Panc1 (cell line): Measurements from ENCODE around the gene CD58. TPM values are rescaled to one million over a fixed set of nuclear protein-coding genes. Genes with fewer than 3 reads are reported as not detected.

ENCODE experiments used
- ATAC-seq: fragments of 200-7000 bp; cut with Tn5 transposase; 2 replicates; pipeline ENCODE4 v1.9.1; 2020; ENCODE audit warnings: mild to moderate bottlenecking, moderate library complexity
- BruUV-seq: library from RNA; stranded (reverse); fragments of 400-500 nt; replicated peaks from 2 replicates; lab custom pipeline; 2021; lab: Mats Ljungman, UMichigan
- CTCF ChIA-PET: fragments of 300-600 bp; sonication (Branson Sonifier 250); formaldehyde crosslinking; loops from one replicate; lab custom pipeline; 2022; ENCODE audit warnings: antibody characterized with exemption; lab: Charles Lee
- POLR2A ChIA-PET: fragments of 300-600 bp; sonication (Branson Sonifier 250); formaldehyde crosslinking; loops from one replicate; lab custom pipeline; 2022; ENCODE audit warnings: antibody characterized with exemption; lab: Charles Lee
- DNase-seq: peaks from one replicate; pipeline ENCODE4 v3.0.0-alpha.2; 2010; ENCODE audit warnings: low read depth, low spot score
- H3K27ac ChIP-seq: 2 replicates; pipeline ENCODE4 v1.5.1; 2011; ENCODE audit warnings: mild to moderate bottlenecking, low read length, inconsistent platforms
- H3K27me3 ChIP-seq: fragments of 200-500 bp; sonication (Bioruptor generic); 2 replicates; pipeline ENCODE4 v1.6.0; 2014; ENCODE audit warnings: low read length, inconsistent platforms; ENCODE audit not compliant: control insufficient read depth, insufficient read depth
- H3K36me3 ChIP-seq: fragments of 200-500 bp; sonication (Bioruptor generic); 2 replicates; pipeline ENCODE4 v1.5.1; 2014; ENCODE audit warnings: inconsistent platforms, mild to moderate bottlenecking, low read length, moderate library complexity; ENCODE audit not compliant: control insufficient read depth, insufficient read depth
- H3K4me1 ChIP-seq: 2 replicates; pipeline ENCODE4 v1.5.1; 2011; ENCODE audit warnings: inconsistent platforms, mild to moderate bottlenecking, low read length, moderate library complexity; ENCODE audit not compliant: control insufficient read depth, insufficient read depth
- H3K4me3 ChIP-seq, 2 experiments: 2 replicates each; pipeline ENCODE4 v1.5.1; 2011 to 2012; ENCODE audit warnings: low read depth in 2 of 2, low read length in 2 of 2, mild to moderate bottlenecking in 2 of 2, inconsistent platforms in 1 of 2, moderate library complexity in 1 of 2
- H3K9me3 ChIP-seq: fragments of 200-500 bp; sonication (Bioruptor generic); 2 replicates; pipeline ENCODE4 v1.5.1; 2014; ENCODE audit warnings: low read depth, mild to moderate bottlenecking, inconsistent platforms, low read length, moderate library complexity; ENCODE audit not compliant: control insufficient read depth, insufficient read depth
- CTCF ChIP-seq: fragments of 450-650 bp; IDR thresholded peaks from 2 replicates; pipeline ENCODE4 v1.5.1; 2017; ENCODE audit warnings: mild to moderate bottlenecking
- POLR2AphosphoS5 ChIP-seq: IDR thresholded peaks from 2 replicates; pipeline ENCODE4 v1.6.1; 2012; ENCODE audit warnings: mild to moderate bottlenecking, low read depth, low read length, moderate library complexity
- REST ChIP-seq, 2 experiments: IDR thresholded peaks; 2 replicates each; pipeline ENCODE4 v1.6.1; 2011 to 2012; ENCODE audit warnings: low read depth in 2 of 2, control low read depth in 1 of 2, low read length in 1 of 2, mild to moderate bottlenecking in 1 of 2, moderate library complexity in 1 of 2; ENCODE audit not compliant: insufficient read depth in 1 of 2
- SIN3A ChIP-seq: IDR thresholded peaks from 2 replicates; pipeline ENCODE4 v1.6.1; 2012; ENCODE audit warnings: low read depth, mild to moderate bottlenecking, low read length, moderate library complexity, borderline replicate concordance; ENCODE audit not compliant: insufficient read depth
- TCF7L2 ChIP-seq: IDR thresholded peaks from 2 replicates; pipeline ENCODE4 v1.6.1; 2011; ENCODE audit warnings: mild to moderate bottlenecking, low read depth, low read length, inconsistent platforms
- in situ Hi-C: cut with HindIII; loops from 2 replicates; pipeline ENCODE4 v1.10.0; 2016; ENCODE audit warnings: low sequenced_read_pairs, low pct_unique_long_range_greater_than_20kb
- intact Hi-C: fragments of 100-400 bp; cut with micrococcal nuclease; formaldehyde crosslinking; loops from one replicate; pipeline ENCODE4 v1.10.0; 2022; ENCODE audit not compliant: unreplicated experiment
- total RNA-seq: library from RNA; stranded (reverse); gene quantifications from one replicate; pipeline ENCODE4 v1.2.1, GENCODE V29; 2021; ENCODE audit not compliant: unreplicated experiment

CD58 gene
- total RNA-seq, 1 experiment from 2014 or later: 12.6 TPM

GRCh38 chr1:116487031-116487430 is 83.8 kb downstream of the CD58 start:
- CTCF ChIA-PET: no interaction called here
- ATAC-seq (no peak), DNase-seq (no peak)
- H3K36me3 ChIP-seq: no peaks in the 10 kb centered on the region
- intact Hi-C loops: no loop called here
- in situ Hi-C loops: no loop called here
- no peaks in the 10 kb centered on the region for H3K27me3 ChIP-seq
- POLR2A ChIA-PET: no interaction called here
- H3K4me3 ChIP-seq: no peak overlapping the region
- H3K4me1 ChIP-seq: no peaks in the 10 kb centered on the region
- no peak overlapping the region for H3K27ac ChIP-seq
- no peaks in the 10 kb centered on the region for H3K9me3 ChIP-seq
- BruUV-seq: no TSS peak
- TF ChIP-seq POLR2AphosphoS5 (no peak), TCF7L2 (no peak), REST (IDR thresholded peaks at IDR 0.05; ENCODE audit: insufficient read depth in 1 of 2, low read depth in 2 of 2, low read length in 1 of 2) (no peak), CTCF (no peak), SIN3A (no peak)

- no peak overlapping the region for H3K27ac ChIP-seq
- DNase-seq (no peak), ATAC-seq (no peak)
- in situ Hi-C loops: no loop called here
- no peak overlapping the region for H3K4me3 ChIP-seq
- no peaks in the 10 kb centered on the region for H3K27me3 ChIP-seq
- intact Hi-C loops: no loop called here
- POLR2A ChIA-PET: no interaction called here
- no peaks in the 10 kb centered on the region for H3K9me3 ChIP-seq
- BruUV-seq: no TSS peak
- no peak for TF ChIP-seq TCF7L2
- TF ChIP-seq POLR2AphosphoS5: no peak
- no peak for TF ChIP-seq CTCF
- no peak for TF ChIP-seq SIN3A
- TF ChIP-seq REST (IDR thresholded peaks at IDR 0.05; ENCODE audit: insufficient read depth in 1 of 2, low read depth in 2 of 2, low read length in 1 of 2): no peak
- CTCF ChIA-PET: interaction anchor here (1.1 to 1.6 kb wide), 2 partner anchors 338 to 347 kb away, joined by 3 to 32 read pairs; no protein-coding TSS in a partner anchor
- no peaks in the 10 kb centered on the region for H3K36me3 ChIP-seq
- H3K4me1 ChIP-seq: no peaks in the 10 kb centered on the region
Observed at GRCh38 chr1:116486424-116486823, 84.4 kb downstream of the CD58 start.
